H1 (cell line): Measurements from ENCODE around the gene TIMM22. TPM values are rescaled to one million over a fixed set of nuclear protein-coding genes. Genes with fewer than 3 reads are reported as not detected.

Experiments
- CTCF ChIA-PET: fragments of 300-600 bp; sonication (Branson Sonifier 250); formaldehyde crosslinking; loops from one replicate; lab custom pipeline; 2021; ENCODE audit not compliant: partially characterized antibody; lab: Charles Lee
- POLR2A ChIA-PET: fragments of 300-600 bp; sonication (Branson Sonifier 250); formaldehyde crosslinking; loops from one replicate; lab custom pipeline; 2021; ENCODE audit warnings: inconsistent platforms; ENCODE audit not compliant: partially characterized antibody; lab: Charles Lee
- DNase-seq, 2 experiments: peaks; one replicate each; pipeline versions ENCODE4 v3.0.0 to v3.0.0-alpha.2; 2010 to 2022; ENCODE audit warnings: low spot score in 2 of 2, low read depth in 1 of 2, mixed read lengths in 1 of 2
- FAIRE-seq: peaks from 2 replicates; lab custom pipeline; 2011; peaks lifted over from hg19 to GRCh38; lab: Jason Lieb, UNC
- H2AFZ ChIP-seq: 2 replicates; pipeline ENCODE4 v1.8.1; 2012; ENCODE audit warnings: low read length, inconsistent platforms
- H2AK5ac ChIP-seq: 2 replicates; pipeline ENCODE4 v1.6.1; 2013; ENCODE audit warnings: low read depth, low read length
- H2BK120ac ChIP-seq: replicated peaks from 2 replicates; pipeline ENCODE3; 2013; ENCODE audit warnings: low read depth, low read length, inconsistent platforms
- H2BK12ac ChIP-seq: 2 replicates; pipeline ENCODE4 v1.6.1; 2013; ENCODE audit warnings: low read depth, low read length
- H2BK15ac ChIP-seq: 2 replicates; pipeline ENCODE4 v1.6.1; 2013; ENCODE audit warnings: low read length
- H2BK20ac ChIP-seq: 2 replicates; pipeline ENCODE4 v1.6.1; 2013; ENCODE audit warnings: low read length
- H2BK5ac ChIP-seq: 2 replicates; pipeline ENCODE4 v1.6.1; 2013; ENCODE audit warnings: low read depth, low read length
- H3K14ac ChIP-seq: 2 replicates; pipeline ENCODE4 v1.6.1; 2013; ENCODE audit warnings: inconsistent platforms; ENCODE audit not compliant: insufficient read length
- H3K18ac ChIP-seq: 2 replicates; pipeline ENCODE4 v1.6.1; 2013; ENCODE audit warnings: low read length; ENCODE audit errors: extremely low read depth
- H3K23ac ChIP-seq: 2 replicates; pipeline ENCODE4 v1.6.1; 2013; ENCODE audit warnings: inconsistent platforms; ENCODE audit not compliant: insufficient read length
- H3K23me2 ChIP-seq: 2 replicates; pipeline ENCODE4 v1.6.1; 2013; ENCODE audit warnings: low read depth, low read length
- H3K27ac ChIP-seq: 2 replicates; pipeline ENCODE4 v1.6.1; 2011; ENCODE audit warnings: low read depth, low read length, inconsistent platforms
- H3K27me3 ChIP-seq, 4 experiments: replicated peaks in 1 of 4; 1 replicate in 1 of 4; 2 replicates in 3 of 4; pipeline versions ENCODE4 v1.6.1 to v1.8.1; 2011 to 2013; ENCODE audit warnings: low read length in 3 of 4, mild to moderate bottlenecking in 3 of 4, inconsistent platforms in 2 of 4, mixed read lengths in 2 of 4, moderate library complexity in 1 of 4; ENCODE audit not compliant: control insufficient read depth in 3 of 4, insufficient read depth in 3 of 4; ENCODE audit errors: extremely low read depth in 1 of 4
- H3K36me3 ChIP-seq, 4 experiments: 2 replicates each; pipeline versions ENCODE4 v1.6.1 to v1.8.1; 2011 to 2013; ENCODE audit warnings: mild to moderate bottlenecking in 4 of 4, low read length in 3 of 4, moderate library complexity in 2 of 4, control low read depth in 1 of 4, inconsistent platforms in 1 of 4; ENCODE audit not compliant: insufficient read depth in 4 of 4, control insufficient read depth in 2 of 4
- H3K4ac ChIP-seq: replicated peaks from 2 replicates; pipeline ENCODE3; 2013; ENCODE audit warnings: low read length, low read depth, mixed read lengths, inconsistent platforms; ENCODE audit not compliant: insufficient read length
- H3K4me1 ChIP-seq, 4 experiments: replicated peaks in 1 of 4; 1 replicate in 1 of 4; 2 replicates in 3 of 4; pipeline versions ENCODE4 v1.6.1 to v1.8.1; 2011 to 2013; ENCODE audit warnings: low read length in 3 of 4, inconsistent platforms in 2 of 4, mixed read lengths in 1 of 4; ENCODE audit not compliant: insufficient read depth in 4 of 4, control insufficient read depth in 3 of 4
- H3K4me2 ChIP-seq, 2 experiments: 2 replicates each; pipeline versions ENCODE4 v1.6.1 to v1.8.1; 2011 to 2013; ENCODE audit warnings: low read depth in 2 of 2, low read length in 2 of 2, control low read depth in 1 of 2, inconsistent platforms in 1 of 2, mild to moderate bottlenecking in 1 of 2; ENCODE audit not compliant: insufficient read depth in 1 of 2
- H3K4me3 ChIP-seq, 4 experiments: fragments of 200-600, 300-600 bp in 1 of 4; sonication (generic), shearing (Covaris generic), sonication (Bioruptor Twin) in 1 of 4; 2 replicates each; pipeline versions ENCODE4 v1.5.1 to v1.8.1; 2011 to 2016; ENCODE audit warnings: low read length in 4 of 4, low read depth in 3 of 4, control low read depth in 2 of 4, inconsistent platforms in 2 of 4, mild to moderate bottlenecking in 2 of 4, mixed read lengths in 1 of 4, moderate library complexity in 1 of 4; ENCODE audit not compliant: insufficient read depth in 2 of 4; ENCODE audit errors: extremely low read depth in 1 of 4
- H3K56ac ChIP-seq: replicated peaks from 2 replicates; pipeline ENCODE3; 2013; ENCODE audit warnings: low read depth, mild to moderate bottlenecking, mixed read lengths, low read length, inconsistent platforms; ENCODE audit not compliant: insufficient read length
- H3K79me1 ChIP-seq: 2 replicates; pipeline ENCODE4 v1.6.1; 2013; ENCODE audit warnings: low read depth, low read length, control low read depth
- H3K79me2 ChIP-seq, 2 experiments: 2 replicates each; pipeline versions ENCODE4 v1.6.1 to v1.8.1; 2012 to 2013; ENCODE audit warnings: low read length in 2 of 2, mild to moderate bottlenecking in 2 of 2, inconsistent platforms in 1 of 2; ENCODE audit not compliant: insufficient read depth in 2 of 2, control insufficient read depth in 1 of 2
- H3K9ac ChIP-seq, 4 experiments: replicated peaks in 1 of 4; 1 replicate in 1 of 4; 2 replicates in 3 of 4; pipeline versions ENCODE4 v1.6.1 to v1.8.1; 2011 to 2013; ENCODE audit warnings: low read depth in 3 of 4, low read length in 3 of 4, control low read depth in 2 of 4, mild to moderate bottlenecking in 2 of 4, moderate library complexity in 2 of 4, inconsistent platforms in 1 of 4; ENCODE audit errors: extremely low read depth in 1 of 4
- H3K9me3 ChIP-seq, 2 experiments: 2 replicates each; pipeline versions ENCODE4 v1.6.1 to v1.8.1; 2012 to 2013; ENCODE audit warnings: mild to moderate bottlenecking in 2 of 2, moderate library complexity in 2 of 2, control low read depth in 1 of 2, inconsistent platforms in 1 of 2, low read depth in 1 of 2, low read length in 1 of 2, mixed read lengths in 1 of 2; ENCODE audit not compliant: insufficient read depth in 2 of 2
- H4K20me1 ChIP-seq, 2 experiments: replicated peaks in 1 of 2; 2 replicates each; pipeline versions ENCODE3 to v1.8.1; 2011 to 2013; ENCODE audit warnings: inconsistent platforms in 2 of 2, low read length in 2 of 2, mild to moderate bottlenecking in 1 of 2; ENCODE audit not compliant: insufficient read depth in 2 of 2, control insufficient read depth in 1 of 2
- H4K5ac ChIP-seq: 2 replicates; pipeline ENCODE4 v1.6.1; 2013; ENCODE audit warnings: low read length, low read depth, mixed read lengths, inconsistent platforms; ENCODE audit not compliant: insufficient read length
- H4K8ac ChIP-seq: 2 replicates; pipeline ENCODE4 v1.8.0; 2013; ENCODE audit warnings: mild to moderate bottlenecking, moderate library complexity, low read length, inconsistent platforms; ENCODE audit not compliant: insufficient read depth; ENCODE audit errors: extremely low read depth
- H4K91ac ChIP-seq: replicated peaks from 2 replicates; pipeline ENCODE3; 2013; ENCODE audit warnings: low read length, mixed read lengths, inconsistent platforms; ENCODE audit not compliant: insufficient read length
- GTF2F1 ChIP-seq: IDR thresholded peaks from 2 replicates; pipeline ENCODE4 v1.6.1; 2012; ENCODE audit warnings: low read depth, low read length, improper control_type of control experiment, borderline replicate concordance
- RFX5 ChIP-seq: IDR thresholded peaks from 2 replicates; pipeline ENCODE4 v1.6.1; 2011; ENCODE audit warnings: low read depth, low read length, improper control_type of control experiment, borderline replicate concordance
- SUZ12 ChIP-seq: fragments of 200-600 bp; sonication (generic); IDR thresholded peaks from 2 replicates; pipeline ENCODE4 v1.6.1; 2012; ENCODE audit warnings: mild to moderate bottlenecking, inconsistent platforms, low read length, moderate library complexity, mixed read lengths
- TBP ChIP-seq: IDR thresholded peaks from 2 replicates; pipeline ENCODE4 v1.6.1; 2011; ENCODE audit warnings: low read depth, low read length, improper control_type of control experiment
- WGBS, 2 experiments: shearing (Covaris generic) in 1 of 2; methylation state at CpG; one replicate each; pipeline versions ENCODE4 v1.1.6 to v1.1.7; 2013 to 2015; ENCODE audit warnings: low lambda C conversion rate in 2 of 2, mixed read lengths in 2 of 2, inconsistent platforms in 1 of 2, low coverage in 1 of 2, missing lambda C conversion rate in 1 of 2; ENCODE audit not compliant: insufficient replicate concordance in 2 of 2, insufficient coverage in 1 of 2, insufficient read length in 1 of 2; ENCODE audit errors: extremely low coverage in 1 of 2, missing lambda C conversion rate in 1 of 2; 5-methylcytosine and 5-hydroxymethylcytosine counted together
- polyA plus RNA-seq, 7 experiments: library from polyadenylated mRNA; depleted of rRNA in 3 of 7; stranded (reverse) in 5 of 7; unstranded in 2 of 7; fragments of >200 nt in 5 of 7; fragments of 200-250 nt in 2 of 7; gene quantifications; 1 replicate in 5 of 7; 2 replicates in 1 of 7; 4 replicates in 1 of 7; pipeline versions ENCODE4 v1.2.1 to v1.2.3, GENCODE V29; 2011 to 2013; ENCODE audit warnings: missing spikeins in 2 of 7, mixed read lengths in 2 of 7
- total RNA-seq: library from RNA; stranded (reverse); fragmentation: NEBNext Ultra II Directional; extraction: Animal tissue kit (Norgen Biotek cat#: 25700); gene quantifications from 2 replicates; pipeline ENCODE4 v1.2.1, GENCODE V29; 2021
- TF ChIP-seq, protein P1 (sequence below): IDR thresholded peaks from 2 replicates; pipeline ENCODE4 v1.6.1; 2011; ENCODE audit warnings: low read depth, mild to moderate bottlenecking, low read length; ENCODE audit not compliant: insufficient read depth

Gene TIMM22
- total and polyA plus RNA-seq, 2 of the 8 experiments (the other 6 are each of a cell fraction or from before 2014, with no cell fraction given), result 13.8 to 17.4 TPM

GRCh38 chr17:1035546-1036170, 38.7 kb downstream of the TIMM22 start:
- Histone ChIP-seq H3K14ac (no peak overlapping the region), H2BK20ac (no peak overlapping the region), H3K56ac (no peak overlapping the region), H3K4ac (no peak overlapping the region), H3K79me1 (no peaks in the 10 kb centered on the region), H4K8ac (no peak overlapping the region), H3K18ac (no peak overlapping the region), H2BK5ac (no peak overlapping the region), H2BK15ac (0 out of 2 replicates have a peak overlapping the region, but pooled peaks have one; percentile 29), H3K27me3 (peaks cover 0 to 14% (median 6%) of the 10 kb centered on the region in 4 experiments; a peak in 5 of 7 replicates), H2AFZ (no peak overlapping the region), H3K27ac (no peak overlapping the region), H3K23me2 (peaks cover 7% of the 10 kb centered on the region; the same call in 1 of the 2 replicates), H4K5ac (no peak overlapping the region), H3K4me3 (no peak overlapping the region), H3K36me3 (no peaks in the 10 kb centered on the region; a peak in 1 of 8 replicates), H2BK120ac (no peak overlapping the region), H3K4me2 (no peak overlapping the region), H3K9ac (no peak overlapping the region), H4K20me1 (peaks cover 6 to 13% of the 10 kb centered on the region in 2 experiments), H3K9me3 (no peaks in the 10 kb centered on the region), H2BK12ac (no peak overlapping the region), H3K4me1 (peaks cover 0 to 16% (median 9%) of the 10 kb centered on the region in 4 experiments; a peak in 6 of 7 replicates), H3K79me2 (no peaks in the 10 kb centered on the region), H3K23ac (no peak overlapping the region), H4K91ac (no peak overlapping the region), H2AK5ac (no peak overlapping the region)
- TF ChIP-seq, protein P1, sequence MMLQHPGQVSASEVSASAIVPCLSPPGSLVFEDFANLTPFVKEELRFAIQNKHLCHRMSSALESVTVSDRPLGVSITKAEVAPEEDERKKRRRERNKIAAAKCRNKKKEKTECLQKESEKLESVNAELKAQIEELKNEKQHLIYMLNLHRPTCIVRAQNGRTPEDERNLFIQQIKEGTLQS, result no peak
- no peak for TF ChIP-seq RFX5
- no peak for TF ChIP-seq SUZ12
- no peak for TF ChIP-seq TBP
- no peak for TF ChIP-seq GTF2F1
- WGBS, 2 experiments, result 76% methylated on average over 17 of the region's 17 CpGs; no CpG with 5 or more reads in 1 of the 2 experiments
- CTCF ChIA-PET, result interaction anchor here (0.6 to 6.3 kb wide), 4 partner anchors 10 to 230 kb away, joined by 3 to 41 read pairs (median 4); no protein-coding TSS in a partner anchor
- POLR2A ChIA-PET, result no interaction called here
- DNase-seq (no peak), FAIRE-seq (no peak)
